K562 (cell line): Measurements from ENCODE around the gene IFNA1. TPM values are rescaled to one million over a fixed set of nuclear protein-coding genes. Genes with fewer than 3 reads are reported as not detected.
"Not testable (repeated sequence)": the region's sequence is repeated elsewhere in the genome, so short reads cannot be mapped to it uniquely, and the experiment has no call there.

ENCODE experiments used
- ATAC-seq: fragments of 200-7000 bp; cut with Tn5 transposase; 3 replicates; pipeline ENCODE4 v1.9.1; 2020; ENCODE audit warnings: moderate library complexity
- BruUV-seq: library from RNA; stranded (reverse); fragments of 400-500 nt; replicated peaks from 2 replicates; lab custom pipeline; 2021; lab: Mats Ljungman, UMichigan
- CTCF ChIA-PET: fragments of 300-600 bp; formaldehyde crosslinking; extraction: SDS; loops from one replicate; lab custom pipeline; 2021; ENCODE audit warnings: low intra/inter-chr PET ratio; lab: Yijun Ruan, JAX
- POLR2A ChIA-PET: fragments of 300-600, 350-650 bp; sonication (Branson Sonifier 250); formaldehyde crosslinking; extraction: SDS; loops from one replicate; lab custom pipeline; 2021; ENCODE audit warnings: antibody characterized with exemption, inconsistent platforms; lab: Yijun Ruan, JAX
- DNase-seq, 4 experiments: peaks; one replicate each; pipeline versions ENCODE4 v3.0.0 to v3.0.0-alpha.2; 2011 to 2018; ENCODE audit warnings: low spot score in 3 of 4, mixed read lengths in 3 of 4; ENCODE audit errors: extremely low read depth in 1 of 4
- FAIRE-seq: peaks from 2 replicates; lab custom pipeline; 2011; peaks lifted over from hg19 to GRCh38; lab: Jason Lieb, UNC
- H2AFZ ChIP-seq: 2 replicates; pipeline ENCODE4 v1.6.0; 2011; ENCODE audit warnings: low read depth, low read length, control low read depth, inconsistent platforms
- H3K27ac ChIP-seq: fragments of 200-600 bp; 3 replicates; pipeline ENCODE4 v1.8.0; 2011; ENCODE audit warnings: low read depth, mild to moderate bottlenecking, control low read depth, inconsistent platforms, low read length, moderate library complexity, mixed read lengths; ENCODE audit errors: extremely low read depth
- H3K27me3 ChIP-seq, 2 experiments: fragments of 300-600 bp in 1 of 2; 2 replicates in 1 of 2; 3 replicates in 1 of 2; pipeline versions ENCODE4 v1.6.0 to v1.8.0; 2011; ENCODE audit warnings: inconsistent platforms in 2 of 2, low read length in 2 of 2, mild to moderate bottlenecking in 1 of 2, mixed read lengths in 1 of 2, moderate library complexity in 1 of 2; ENCODE audit not compliant: control insufficient read depth in 2 of 2, insufficient read depth in 2 of 2
- H3K36me3 ChIP-seq: fragments of 300-600 bp; 3 replicates; pipeline ENCODE4 v1.8.0; 2011; ENCODE audit warnings: mild to moderate bottlenecking, low read length, inconsistent platforms; ENCODE audit not compliant: control insufficient read depth, insufficient read depth
- H3K4me1 ChIP-seq, 2 experiments: fragments of 200-600 bp in 1 of 2; replicated peaks in 1 of 2; 2 replicates in 1 of 2; 3 replicates in 1 of 2; pipeline versions ENCODE4 v1.5.1 to v1.8.0; 2011; ENCODE audit warnings: inconsistent platforms in 2 of 2, low read length in 2 of 2, mild to moderate bottlenecking in 1 of 2, mixed read lengths in 1 of 2, moderate library complexity in 1 of 2; ENCODE audit not compliant: control insufficient read depth in 2 of 2, insufficient read depth in 2 of 2
- H3K4me2 ChIP-seq: 2 replicates; pipeline ENCODE4 v1.6.1; 2011; ENCODE audit warnings: low read length, control low read depth, inconsistent platforms, mixed read lengths; ENCODE audit not compliant: insufficient read depth
- H3K4me3 ChIP-seq: fragments of 200-600 bp; sonication (generic), shearing (Covaris generic); 2 replicates; pipeline ENCODE4 v1.5.1; 2016; ENCODE audit warnings: control low read depth, inconsistent platforms
- H3K79me2 ChIP-seq: fragments of 200-600 bp; 3 replicates; pipeline ENCODE4 v1.8.0; 2011; ENCODE audit warnings: low read length, inconsistent platforms; ENCODE audit not compliant: control insufficient read depth, insufficient read depth
- H3K9ac ChIP-seq, 2 experiments: 2 replicates each; pipeline versions ENCODE4 v1.6.0 to v1.6.1; 2011; ENCODE audit warnings: low read depth in 2 of 2, low read length in 2 of 2, control low read depth in 1 of 2, inconsistent platforms in 1 of 2, mild to moderate bottlenecking in 1 of 2, mixed read lengths in 1 of 2; ENCODE audit not compliant: insufficient read depth in 1 of 2
- H3K9me1 ChIP-seq: one replicate; pipeline ENCODE4 v1.6.0; 2011; ENCODE audit warnings: inconsistent platforms, mild to moderate bottlenecking, low read length, moderate library complexity; ENCODE audit not compliant: control insufficient read depth, insufficient read depth
- H3K9me3 ChIP-seq: replicated peaks from 2 replicates; pipeline ENCODE4 v1.5.1; 2011; ENCODE audit warnings: low read depth, low read length, inconsistent platforms; ENCODE audit not compliant: control insufficient read depth, insufficient read depth
- H4K20me1 ChIP-seq: replicated peaks from 2 replicates; pipeline ENCODE4 v1.6.1; 2011; ENCODE audit warnings: low read length, inconsistent platforms, mixed read lengths; ENCODE audit not compliant: control insufficient read depth, insufficient read depth
- CREM ChIP-seq: IDR thresholded peaks from 2 replicates; pipeline ENCODE4 v1.6.1; 2014; ENCODE audit warnings: antibody characterized with exemption, low read depth
- E2F4 ChIP-seq: sonication (generic); formaldehyde crosslinking; IDR thresholded peaks from 2 replicates; pipeline ENCODE4 v1.8.0; 2022; ENCODE audit warnings: mild to moderate bottlenecking, low read depth, missing genetic modification reagents
- IRF2 ChIP-seq: sonication (generic); formaldehyde crosslinking; IDR thresholded peaks from 2 replicates; pipeline ENCODE4 v1.8.1; 2022; ENCODE audit warnings: mild to moderate bottlenecking, missing genetic modification reagents
- POLR3A ChIP-seq: IDR thresholded peaks from 2 replicates; pipeline ENCODE4 v1.6.1; 2011; ENCODE audit warnings: borderline replicate concordance, mild to moderate bottlenecking, moderate library complexity; ENCODE audit not compliant: insufficient read length, insufficient read depth; ENCODE audit errors: extremely low read depth
- TRIM24 ChIP-seq, 2 experiments: fragments of 450-650 bp; IDR thresholded peaks; 2 replicates each; pipeline ENCODE4 v1.6.1; 2016
- ZNF232 ChIP-seq: sonication (generic); formaldehyde crosslinking; IDR thresholded peaks from 2 replicates; pipeline ENCODE4 v1.8.0; 2022; ENCODE audit warnings: mild to moderate bottlenecking, missing genetic modification reagents
- ZNF609 ChIP-seq: sonication (generic); formaldehyde crosslinking; IDR thresholded peaks from 2 replicates; pipeline ENCODE4 v1.8.1; 2023; ENCODE audit warnings: missing genetic modification reagents, mild to moderate bottlenecking, borderline replicate concordance
- WGBS: fragments of 100-300 bp; shearing (Covaris generic); methylation state at CpG from one replicate; pipeline ENCODE4 v1.1.6; 2016; ENCODE audit warnings: low coverage, mixed read lengths; ENCODE audit not compliant: insufficient coverage; ENCODE audit errors: missing lambda C conversion rate; 5-methylcytosine and 5-hydroxymethylcytosine counted together
- in situ Hi-C: fragments of 300-500 bp; cut with MboI; formaldehyde crosslinking; loops from 4 replicates; pipeline ENCODE4 v1.15.0; 2018; ENCODE audit warnings: inconsistent platforms, mixed read lengths
- intact Hi-C: fragments of 100-400 bp; cut with micrococcal nuclease; formaldehyde crosslinking; loops from 2 replicates; pipeline ENCODE4 v1.14.2; 2022
- polyA plus RNA-seq, 8 experiments: library from polyadenylated mRNA; depleted of rRNA in 4 of 8; stranded (reverse) in 5 of 8; unstranded in 3 of 8; fragments of >200 nt; fragmentation: Nextera tagmentation in 2 of 8; fragmentation: Illumina TruSeq in 1 of 8; extraction: Ambion mirVana in 2 of 8; extraction: Trizol in 1 of 8; gene quantifications; 2 replicates each; pipeline versions ENCODE4 v1.2.1 to v1.2.3, GENCODE V29; 2011 to 2014; ENCODE audit warnings: inconsistent platforms in 1 of 8, missing spikeins in 1 of 8
- total RNA-seq, 7 experiments: library from RNA; depleted of rRNA in 6 of 7; stranded (reverse); fragments of >200 nt in 6 of 7; fragmentation: Illumina TruSeq in 2 of 7; extraction: Trizol in 2 of 7; gene quantifications; 2 replicates each; pipeline versions ENCODE4 v1.2.1 to v1.2.3, GENCODE V29; 2011 to 2021; ENCODE audit warnings: low replicate concordance in 1 of 7
- TF ChIP-seq, protein P1 (sequence below), 2 experiments: fragments of 450-650 bp; IDR thresholded peaks; 2 replicates each; pipeline ENCODE4 v1.6.1; 2018; ENCODE audit warnings: mild to moderate bottlenecking in 2 of 2, low read depth in 1 of 2; ENCODE audit not compliant: partially characterized antibody in 2 of 2

Gene IFNA1
- total and polyA plus RNA-seq, 9 of the 15 experiments (the other 6 are each of a cell fraction or from before 2014, with no cell fraction given): not detected

GRCh38 chr9:21434202-21435014 is 5.8 kb upstream of the IFNA1 start (continued):
- no peak for TF ChIP-seq E2F4
- no peak for TF ChIP-seq ZNF609
- TF ChIP-seq, protein P1, sequence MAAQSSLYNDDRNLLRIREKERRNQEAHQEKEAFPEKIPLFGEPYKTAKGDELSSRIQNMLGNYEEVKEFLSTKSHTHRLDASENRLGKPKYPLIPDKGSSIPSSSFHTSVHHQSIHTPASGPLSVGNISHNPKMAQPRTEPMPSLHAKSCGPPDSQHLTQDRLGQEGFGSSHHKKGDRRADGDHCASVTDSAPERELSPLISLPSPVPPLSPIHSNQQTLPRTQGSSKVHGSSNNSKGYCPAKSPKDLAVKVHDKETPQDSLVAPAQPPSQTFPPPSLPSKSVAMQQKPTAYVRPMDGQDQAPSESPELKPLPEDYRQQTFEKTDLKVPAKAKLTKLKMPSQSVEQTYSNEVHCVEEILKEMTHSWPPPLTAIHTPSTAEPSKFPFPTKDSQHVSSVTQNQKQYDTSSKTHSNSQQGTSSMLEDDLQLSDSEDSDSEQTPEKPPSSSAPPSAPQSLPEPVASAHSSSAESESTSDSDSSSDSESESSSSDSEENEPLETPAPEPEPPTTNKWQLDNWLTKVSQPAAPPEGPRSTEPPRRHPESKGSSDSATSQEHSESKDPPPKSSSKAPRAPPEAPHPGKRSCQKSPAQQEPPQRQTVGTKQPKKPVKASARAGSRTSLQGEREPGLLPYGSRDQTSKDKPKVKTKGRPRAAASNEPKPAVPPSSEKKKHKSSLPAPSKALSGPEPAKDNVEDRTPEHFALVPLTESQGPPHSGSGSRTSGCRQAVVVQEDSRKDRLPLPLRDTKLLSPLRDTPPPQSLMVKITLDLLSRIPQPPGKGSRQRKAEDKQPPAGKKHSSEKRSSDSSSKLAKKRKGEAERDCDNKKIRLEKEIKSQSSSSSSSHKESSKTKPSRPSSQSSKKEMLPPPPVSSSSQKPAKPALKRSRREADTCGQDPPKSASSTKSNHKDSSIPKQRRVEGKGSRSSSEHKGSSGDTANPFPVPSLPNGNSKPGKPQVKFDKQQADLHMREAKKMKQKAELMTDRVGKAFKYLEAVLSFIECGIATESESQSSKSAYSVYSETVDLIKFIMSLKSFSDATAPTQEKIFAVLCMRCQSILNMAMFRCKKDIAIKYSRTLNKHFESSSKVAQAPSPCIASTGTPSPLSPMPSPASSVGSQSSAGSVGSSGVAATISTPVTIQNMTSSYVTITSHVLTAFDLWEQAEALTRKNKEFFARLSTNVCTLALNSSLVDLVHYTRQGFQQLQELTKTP (IDR thresholded peaks at IDR 0.05; ENCODE audit: low read depth in 1 of 2, partially characterized antibody in 2 of 2): no peak
- no peak for TF ChIP-seq CREM
- no peak for TF ChIP-seq POLR3A
- no peak for TF ChIP-seq ZNF232 (CRISPR knock-in tag)
- no peak for TF ChIP-seq TRIM24 (IDR thresholded peaks at IDR 0.05)
- no peak for TF ChIP-seq IRF2 (CRISPR knock-in tag)
- TF ChIP-seq, all 486 proteins: peak for 0

DNA sequence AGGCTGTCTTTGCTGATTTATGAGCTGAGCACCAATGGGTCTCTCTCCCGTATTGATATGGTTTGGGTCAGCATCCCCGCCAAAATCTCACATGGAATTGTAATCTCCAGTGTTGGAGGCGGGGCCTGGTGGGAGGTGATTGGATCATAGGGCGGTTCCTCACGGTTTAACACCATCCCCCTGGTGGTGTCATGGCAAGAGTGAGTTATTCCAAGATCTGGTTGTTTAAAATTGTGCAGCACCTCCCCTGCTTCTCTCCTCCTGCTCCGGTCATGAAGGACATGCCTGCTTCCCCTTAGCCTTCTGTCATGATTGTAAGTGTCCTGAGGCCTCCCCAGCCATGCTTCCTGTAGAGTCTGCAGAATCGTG is 5.2 kb upstream of the IFNA1 start:
- CTCF ChIA-PET, intact Hi-C loops, H3K36me3 ChIP-seq: not testable (repeated sequence)

More for the DNA sequence above, 5.2 kb upstream of the IFNA1 start:
- POLR2A ChIA-PET, H3K9me1 ChIP-seq, H4K20me1 ChIP-seq, in situ Hi-C loops, H2AFZ ChIP-seq, H3K4me1 ChIP-seq, FAIRE-seq, BruUV-seq, H3K9ac ChIP-seq, H3K4me3 ChIP-seq, H3K79me2 ChIP-seq, H3K9me3 ChIP-seq, ATAC-seq, H3K4me2 ChIP-seq, H3K27ac ChIP-seq, DNase-seq, H3K27me3 ChIP-seq: not testable (repeated sequence)
- WGBS: no CpG with 5 or more reads among the region's 7 CpGs
